Measurements from ENCODE around the gene TTBK2. TPM values are rescaled to one million over a fixed set of nuclear protein-coding genes. Genes with fewer than 3 reads are reported as not detected.

The TTBK2 gene
- polyA plus RNA-seq, 1 of the 3 experiments (the other 2 are of a cell fraction), result 4.5 TPM

GRCh38 chr15:42711746-42712145 is 208.8 kb downstream of the TTBK2 start (continued):
- no peak for TF ChIP-seq CTCF (IDR thresholded peaks at IDR 0.05)

- no peaks in the 10 kb centered on the region for H3K9me2 ChIP-seq
- POLR2A ChIA-PET, result no interaction called here
- H4K20me1 ChIP-seq (ENCODE audit: insufficient read depth), result no peaks in the 10 kb centered on the region
- TF ChIP-seq TCF12 (IDR thresholded peaks at IDR 0.05), result no peak
- no peak for TF ChIP-seq CTCF (IDR thresholded peaks at IDR 0.05)
- no peak for TF ChIP-seq EZH2phosphoT487 (IDR thresholded peaks at IDR 0.05; ENCODE audit: borderline replicate concordance, low read depth)
- TF ChIP-seq USF1 (IDR thresholded peaks at IDR 0.05; ENCODE audit: borderline replicate concordance, low read depth), result no peak
- TF ChIP-seq FOXM1 (IDR thresholded peaks at IDR 0.05; ENCODE audit: low read depth), result no peak
- TF ChIP-seq RAD21 (IDR thresholded peaks at IDR 0.05; ENCODE audit: low read length), result no peak
- no peak for TF ChIP-seq GATA2 (CRISPR knock-in tag; IDR thresholded peaks at IDR 0.05)
- TF ChIP-seq ELF1 (IDR thresholded peaks at IDR 0.05), result no peak
- TF ChIP-seq IRF3 (IDR thresholded peaks at IDR 0.05; ENCODE audit: low read depth, low read length), result no peak
- no peak for TF ChIP-seq FOSL2 (IDR thresholded peaks at IDR 0.05; ENCODE audit: borderline replicate concordance, low read depth)
- no peak for TF ChIP-seq MAX (IDR thresholded peaks at IDR 0.05; ENCODE audit: low read depth)
- no peak for TF ChIP-seq MEF2A (IDR thresholded peaks at IDR 0.05; ENCODE audit: borderline replicate concordance, low read depth)
- TF ChIP-seq TAF1 (IDR thresholded peaks at IDR 0.05; ENCODE audit: borderline replicate concordance, low read depth, low read length), result no peak
- no peak for TF ChIP-seq POLR2AphosphoS5 (IDR thresholded peaks at IDR 0.05; ENCODE audit: low read depth, low read length)
- no peak for TF ChIP-seq RCOR1 (IDR thresholded peaks at IDR 0.05; ENCODE audit: low read length)
- TF ChIP-seq NRF1 (IDR thresholded peaks at IDR 0.05; ENCODE audit: low read depth, low read length), result no peak
- no peaks in the 10 kb centered on the region for H3K79me2 ChIP-seq (ENCODE audit: insufficient read depth)
- H3K4me2 ChIP-seq, result no peak overlapping the region
- H2AFZ ChIP-seq (ENCODE audit: low read depth), result no peak overlapping the region
- no peaks in the 10 kb centered on the region for H3K27me3 ChIP-seq (ENCODE audit: insufficient read depth)
- peaks cover 0 to 3% of the 10 kb centered on the region in 2 experiments for H3K36me3 ChIP-seq (replicated peaks in 1 of 2; ENCODE audit: control insufficient read depth in 1 of 2, insufficient read depth in 2 of 2, low read length in 1 of 2)
- H3K4me3 ChIP-seq (ENCODE audit: low read depth in 2 of 2, low read length in 1 of 2), result no peak overlapping the region
- no peaks in the 10 kb centered on the region for H3K4me1 ChIP-seq (ENCODE audit: control insufficient read depth in 1 of 2, insufficient read depth in 2 of 2, low read depth in 1 of 2, low read length in 1 of 2)
- CTCF ChIA-PET, result interaction anchor here (3.7 kb wide), 1 partner anchor 216 kb away, joined by 13 read pairs; no protein-coding TSS in a partner anchor
- H3K9ac ChIP-seq, result no peak overlapping the region
- peaks cover 3% of the 10 kb centered on the region for H3F3A ChIP-seq (replicated peaks; ENCODE audit: insufficient read depth)
- no peak for DNase-seq
- 93% methylated on average over 2 of the region's 2 CpGs for WGBS (ENCODE audit: low lambda C conversion rate)
- H3K9me3 ChIP-seq, result no peaks in the 10 kb centered on the region
- H3K27ac ChIP-seq (ENCODE audit: low read depth in 2 of 2, low read length in 1 of 2), result no peak overlapping the region
Observed at GRCh38 chr15:42710662-42711061, 209.9 kb downstream of the TTBK2 start.

Data from SK-N-SH (cell line).